GM12878 (cell line): ENCODE measurements around the gene WDR26. TPM values are rescaled to one million over a fixed set of nuclear protein-coding genes. Genes with fewer than 3 reads are reported as not detected.

Experiments
- ATAC-seq: fragments of 200-7000 bp; cut with Tn5 transposase; 3 replicates; pipeline ENCODE4 v1.9.1; 2020; ENCODE audit warnings: mild to moderate bottlenecking, moderate library complexity
- BruUV-seq: library from RNA; stranded (reverse); fragments of 400-500 nt; replicated peaks from 2 replicates; lab custom pipeline; 2021; lab: Mats Ljungman, UMichigan
- CTCF ChIA-PET: fragments of 300-600 bp; sonication (Branson Sonifier 250); formaldehyde crosslinking; extraction: SDS; loops from one replicate; lab custom pipeline; 2021; ENCODE audit warnings: inconsistent platforms; lab: Yijun Ruan, JAX
- POLR2A ChIA-PET: fragments of 350-600 bp; formaldehyde crosslinking; extraction: SDS; loops from one replicate; lab custom pipeline; 2021; ENCODE audit warnings: inconsistent platforms; lab: Charles Lee
- RAD21 ChIA-PET: fragments of 300-600 bp; sonication (Branson Sonifier 250); formaldehyde crosslinking; loops from one replicate; lab custom pipeline; 2023; ENCODE audit warnings: antibody characterized with exemption; ENCODE audit not compliant: unreplicated experiment; lab: Charles Lee
- SMC1A ChIA-PET: fragments of 300-600 bp; sonication (Branson Sonifier 250); formaldehyde crosslinking; loops from one replicate; lab custom pipeline; 2023; ENCODE audit not compliant: unreplicated experiment, uncharacterized antibody; lab: Charles Lee
- DNase-seq: peaks from one replicate; pipeline ENCODE4 v3.0.0-alpha.2; 2011; ENCODE audit warnings: low read depth, low spot score
- FAIRE-seq: peaks from 3 replicates; lab custom pipeline; 2011; peaks lifted over from hg19 to GRCh38; lab: Jason Lieb, UNC
- H2AFZ ChIP-seq: 2 replicates; pipeline ENCODE4 v1.6.0; 2011; ENCODE audit warnings: low read depth, low read length, control low read depth; ENCODE audit not compliant: control insufficient read depth
- H3K27ac ChIP-seq: 2 replicates; pipeline ENCODE4 v1.5.1; 2011; ENCODE audit warnings: control low read depth; ENCODE audit not compliant: control insufficient read depth, insufficient read depth
- H3K27me3 ChIP-seq, 2 experiments: replicated peaks in 1 of 2; 2 replicates each; pipeline versions ENCODE4 v1.6.0 to v1.6.1; 2011; ENCODE audit warnings: low read length in 1 of 2; ENCODE audit not compliant: control insufficient read depth in 2 of 2, insufficient read depth in 2 of 2
- H3K36me3 ChIP-seq, 2 experiments: 2 replicates each; pipeline ENCODE4 v1.5.1; 2011; ENCODE audit warnings: low read length in 1 of 2; ENCODE audit not compliant: control insufficient read depth in 2 of 2, insufficient read depth in 2 of 2
- H3K4me1 ChIP-seq: 2 replicates; pipeline ENCODE4 v1.6.1; 2011; ENCODE audit warnings: mild to moderate bottlenecking, low read length, moderate library complexity, mixed read lengths; ENCODE audit not compliant: control insufficient read depth, insufficient read depth
- H3K4me2 ChIP-seq: 2 replicates; pipeline ENCODE4 v1.6.0; 2011; ENCODE audit warnings: control low read depth; ENCODE audit not compliant: control insufficient read depth, insufficient read depth
- H3K4me3 ChIP-seq: fragments of 200-600 bp; sonication (generic); 2 replicates; pipeline ENCODE4 v1.5.1; 2016
- H3K79me2 ChIP-seq: 2 replicates; pipeline ENCODE4 v1.6.0; 2011; ENCODE audit warnings: low read length; ENCODE audit not compliant: control insufficient read depth, insufficient read depth
- H3K9ac ChIP-seq: 2 replicates; pipeline ENCODE4 v1.8.0; 2011; ENCODE audit warnings: low read length, control low read depth, mixed read lengths; ENCODE audit not compliant: control insufficient read depth, insufficient read depth
- H3K9me3 ChIP-seq: replicated peaks from 3 replicates; pipeline ENCODE4 v1.5.1; 2011; ENCODE audit warnings: mild to moderate bottlenecking, low read length; ENCODE audit not compliant: control insufficient read depth, insufficient read depth
- H4K20me1 ChIP-seq: 2 replicates; pipeline ENCODE4 v1.6.0; 2011; ENCODE audit not compliant: control insufficient read depth, insufficient read depth
- CBX3 ChIP-seq: fragments of 200-600 bp; sonication (generic); IDR thresholded peaks from 2 replicates; pipeline ENCODE4 v1.6.1; 2016; ENCODE audit warnings: low read depth, borderline replicate concordance
- EZH2 ChIP-seq: IDR thresholded peaks from 2 replicates; pipeline ENCODE4 v1.6.1; 2012; ENCODE audit warnings: low read depth, mild to moderate bottlenecking, control low read depth, inconsistent platforms, low read length, borderline replicate concordance; ENCODE audit not compliant: control insufficient read depth
- FOXK2 ChIP-seq: fragments of 450-650 bp; IDR thresholded peaks from 2 replicates; pipeline ENCODE4 v1.6.1; 2017; ENCODE audit warnings: mild to moderate bottlenecking, moderate library complexity
- MEF2A ChIP-seq: IDR thresholded peaks from 2 replicates; pipeline ENCODE4 v1.6.1; 2011; ENCODE audit warnings: low read depth, mild to moderate bottlenecking, low read length, moderate library complexity; ENCODE audit not compliant: insufficient read depth
- MEF2B ChIP-seq: fragments of 450-650 bp; IDR thresholded peaks from 2 replicates; pipeline ENCODE4 v1.6.1; 2018; ENCODE audit warnings: mild to moderate bottlenecking, moderate library complexity; ENCODE audit not compliant: partially characterized antibody, poor library complexity, severe bottlenecking
- MXI1 ChIP-seq: fragments of 150-350 bp; IDR thresholded peaks from 2 replicates; pipeline ENCODE4 v1.6.1; 2011; ENCODE audit warnings: low read depth, mild to moderate bottlenecking, inconsistent platforms, low read length, improper control_type of control experiment
- PBX3 ChIP-seq: IDR thresholded peaks from 2 replicates; pipeline ENCODE4 v1.6.1; 2011; ENCODE audit warnings: mild to moderate bottlenecking, low read depth, low read length, moderate library complexity; ENCODE audit not compliant: insufficient replicate concordance
- POLR2A ChIP-seq: IDR thresholded peaks from 2 replicates; pipeline ENCODE4 v1.6.1; 2011; ENCODE audit warnings: low read depth, mild to moderate bottlenecking, low read length
- RBBP5 ChIP-seq: fragments of 200-600 bp; sonication (generic); conservative IDR thresholded peaks from 2 replicates; pipeline ENCODE4 v1.6.1; 2016
- RCOR1 ChIP-seq: conservative IDR thresholded peaks from 2 replicates; pipeline ENCODE4 v1.6.1; 2012; ENCODE audit warnings: low read depth, low read length, improper control_type of control experiment
- REST ChIP-seq: IDR thresholded peaks from 2 replicates; pipeline ENCODE4 v1.6.1; 2012; ENCODE audit warnings: mild to moderate bottlenecking, low read depth, low read length
- SREBF2 ChIP-seq: IDR thresholded peaks from 2 replicates; pipeline ENCODE4 v1.6.1; 2012; ENCODE audit warnings: mild to moderate bottlenecking, low read length
- YY1 ChIP-seq: IDR thresholded peaks from 2 replicates; pipeline ENCODE4 v1.6.1; 2011; ENCODE audit warnings: low read depth, mild to moderate bottlenecking, low read length
- ZNF274 ChIP-seq: IDR thresholded peaks from one replicate; pipeline ENCODE4 v1.8.0; 2011; ENCODE audit not compliant: insufficient read length, insufficient read depth
- ZNF622 ChIP-seq: fragments of 450-650 bp; IDR thresholded peaks from 2 replicates; pipeline ENCODE4 v1.6.1; 2017; ENCODE audit warnings: mild to moderate bottlenecking, inconsistent platforms
- ZSCAN29 ChIP-seq: fragments of 450-650 bp; IDR thresholded peaks from 2 replicates; pipeline ENCODE4 v1.6.1; 2017; ENCODE audit warnings: mild to moderate bottlenecking, moderate library complexity
- WGBS: methylation state at CpG from one replicate; pipeline ENCODE4 v1.1.6; 2016; ENCODE audit warnings: low lambda C conversion rate; ENCODE audit not compliant: insufficient replicate concordance, insufficient coverage; ENCODE audit errors: missing lambda C conversion rate; 5-methylcytosine and 5-hydroxymethylcytosine counted together
- in situ Hi-C: fragments of 300-500 bp; cut with MboI; formaldehyde crosslinking; loops from 9 replicates; pipeline ENCODE4 v1.14.3; 2018; ENCODE audit warnings: mixed read lengths
- intact Hi-C: fragments of 100-400 bp; cut with micrococcal nuclease; formaldehyde crosslinking; loops from one replicate; pipeline ENCODE4 v1.14.2; 2022; ENCODE audit not compliant: unreplicated experiment
- polyA plus RNA-seq, 11 experiments: library from polyadenylated mRNA; depleted of rRNA in 4 of 11; unstranded in 6 of 11; stranded (reverse) in 5 of 11; fragments of >200 nt; fragmentation: Nextera tagmentation in 4 of 11; fragmentation: Illumina TruSeq in 1 of 11; extraction: Ambion mirVana in 4 of 11; extraction: Trizol in 1 of 11; gene quantifications; 1 replicate in 1 of 11; 2 replicates in 10 of 11; pipeline versions ENCODE4 v1.2.1 to v1.2.3, GENCODE V29; 2011 to 2016; ENCODE audit warnings: inconsistent platforms in 2 of 11, missing spikeins in 2 of 11, low read depth in 1 of 11
- total RNA-seq, 4 experiments: library from RNA; depleted of rRNA in 3 of 4; stranded (reverse); fragments of >200 nt in 3 of 4; fragmentation: Illumina TruSeq in 1 of 4; extraction: Trizol in 1 of 4; gene quantifications; 2 replicates each; pipeline versions ENCODE4 v1.2.1 to v1.2.3, GENCODE V29; 2013 to 2021
- TF ChIP-seq, protein P1 (sequence below): fragments of 450-650 bp; IDR thresholded peaks from 2 replicates; pipeline ENCODE4 v1.6.1; 2017; ENCODE audit warnings: antibody characterized with exemption, mild to moderate bottlenecking, moderate library complexity

Gene WDR26
- total and polyA plus RNA-seq, 10 of the 15 experiments (the other 5 are each of a cell fraction or from before 2014, with no cell fraction given), result 6.6 to 47.0 (median 24.4) TPM

- TF ChIP-seq PBX3 (no peak), ZSCAN29 (no peak), FOXK2 (no peak)
- TF ChIP-seq, all 136 proteins: peak for 0
These were observed 15.6 kb upstream of the WDR26 start (continued) for GRCh38 chr1:224450159-224450558.

DNA sequence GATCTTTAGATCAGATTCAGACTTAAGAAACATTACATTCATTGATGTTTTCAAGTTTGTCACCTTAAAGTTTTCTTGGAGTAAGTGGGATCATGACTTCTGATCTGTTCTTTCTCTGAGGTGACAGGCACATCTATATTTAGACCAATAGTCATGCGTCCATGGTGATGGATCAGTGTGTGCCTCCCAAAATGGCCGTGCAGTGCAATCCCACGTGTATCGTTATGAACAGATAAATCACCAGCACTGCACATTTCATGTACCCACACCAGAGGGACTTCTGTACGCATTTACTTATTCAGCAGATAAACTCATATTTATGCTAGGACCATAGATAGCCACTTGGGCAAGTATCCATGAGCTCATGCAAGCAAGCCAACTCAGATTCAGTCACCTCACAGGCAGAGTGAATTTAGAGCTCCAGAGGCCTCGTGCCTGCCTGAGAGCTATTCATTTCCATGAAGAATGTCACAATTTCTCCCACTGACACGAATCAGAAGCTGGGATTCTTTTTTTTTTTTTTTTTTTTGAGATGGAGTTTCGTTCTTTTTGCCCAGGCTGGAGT, 13.9 kb upstream of the WDR26 start:
- Histone ChIP-seq H3K79me2 (no peaks in the 10 kb centered on the region), H3K9me3 (no peaks in the 10 kb centered on the region), H3K27me3 (no peaks in the 10 kb centered on the region), H3K27ac (no peak overlapping the region), H3K4me3 (no peak overlapping the region), H4K20me1 (no peaks in the 10 kb centered on the region), H2AFZ (no peak overlapping the region), H3K4me1 (no peaks in the 10 kb centered on the region), H3K4me2 (no peak overlapping the region), H3K36me3 (no peaks in the 10 kb centered on the region), H3K9ac (no peak overlapping the region)
- ATAC-seq, result no peak
- no peak for DNase-seq
- POLR2A ChIA-PET, result no interaction called here
- SMC1A ChIA-PET, result interaction anchor here (1.4 kb wide), 1 partner anchor 23 kb away, joined by 4 read pairs; no protein-coding TSS in a partner anchor
- WGBS, result 86% methylated on average over 7 of the region's 8 CpGs
- no TSS peak for BruUV-seq
- CTCF ChIA-PET, result interaction anchor here (3.8 kb wide), 1 partner anchor 8 kb away, joined by 19 read pairs; no protein-coding TSS in a partner anchor
- FAIRE-seq, result no peak
- RAD21 ChIA-PET, result interaction anchor here (0.6 kb wide), 1 partner anchor 9 kb away, joined by 3 read pairs; no protein-coding TSS in a partner anchor
- intact Hi-C loops, result no loop called here
- in situ Hi-C loops, result no loop called here
- TF ChIP-seq REST (no peak), ZNF622 (no peak), YY1 (no peak), RCOR1 (no peak), POLR2A (no peak), MXI1 (no peak), EZH2 (no peak), MEF2B (no peak), ZNF274 (no peak), SREBF2 (no peak), CBX3 (no peak), MEF2A (no peak), RBBP5 (no peak)
- TF ChIP-seq, protein P1, sequence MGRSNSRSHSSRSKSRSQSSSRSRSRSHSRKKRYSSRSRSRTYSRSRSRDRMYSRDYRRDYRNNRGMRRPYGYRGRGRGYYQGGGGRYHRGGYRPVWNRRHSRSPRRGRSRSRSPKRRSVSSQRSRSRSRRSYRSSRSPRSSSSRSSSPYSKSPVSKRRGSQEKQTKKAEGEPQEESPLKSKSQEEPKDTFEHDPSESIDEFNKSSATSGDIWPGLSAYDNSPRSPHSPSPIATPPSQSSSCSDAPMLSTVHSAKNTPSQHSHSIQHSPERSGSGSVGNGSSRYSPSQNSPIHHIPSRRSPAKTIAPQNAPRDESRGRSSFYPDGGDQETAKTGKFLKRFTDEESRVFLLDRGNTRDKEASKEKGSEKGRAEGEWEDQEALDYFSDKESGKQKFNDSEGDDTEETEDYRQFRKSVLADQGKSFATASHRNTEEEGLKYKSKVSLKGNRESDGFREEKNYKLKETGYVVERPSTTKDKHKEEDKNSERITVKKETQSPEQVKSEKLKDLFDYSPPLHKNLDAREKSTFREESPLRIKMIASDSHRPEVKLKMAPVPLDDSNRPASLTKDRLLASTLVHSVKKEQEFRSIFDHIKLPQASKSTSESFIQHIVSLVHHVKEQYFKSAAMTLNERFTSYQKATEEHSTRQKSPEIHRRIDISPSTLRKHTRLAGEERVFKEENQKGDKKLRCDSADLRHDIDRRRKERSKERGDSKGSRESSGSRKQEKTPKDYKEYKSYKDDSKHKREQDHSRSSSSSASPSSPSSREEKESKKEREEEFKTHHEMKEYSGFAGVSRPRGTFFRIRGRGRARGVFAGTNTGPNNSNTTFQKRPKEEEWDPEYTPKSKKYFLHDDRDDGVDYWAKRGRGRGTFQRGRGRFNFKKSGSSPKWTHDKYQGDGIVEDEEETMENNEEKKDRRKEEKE, result no peak
